Prostate gland (tissue), 2 donors: Measurements from ENCODE around the gene FAM124B.

Experiments
- POLR2A ChIP-seq: fragments of 450-650 bp; IDR thresholded peaks from one replicate; pipeline ENCODE4 v1.6.1; 2016; ENCODE audit warnings: antibody characterized with exemption, mild to moderate bottlenecking
- TF ChIP-seq, protein P1 (sequence below), 4 experiments: fragments of 200-600 bp in 2 of 4; fragments of 450-650 bp in 2 of 4; sonication (generic) in 2 of 4; IDR thresholded peaks; 1 replicate in 3 of 4; 2 replicates in 1 of 4; pipeline ENCODE4 v1.5.1; 2016 to 2019; ENCODE audit warnings: antibody characterized with exemption in 4 of 4, mild to moderate bottlenecking in 2 of 4, moderate library complexity in 2 of 4

DNA sequence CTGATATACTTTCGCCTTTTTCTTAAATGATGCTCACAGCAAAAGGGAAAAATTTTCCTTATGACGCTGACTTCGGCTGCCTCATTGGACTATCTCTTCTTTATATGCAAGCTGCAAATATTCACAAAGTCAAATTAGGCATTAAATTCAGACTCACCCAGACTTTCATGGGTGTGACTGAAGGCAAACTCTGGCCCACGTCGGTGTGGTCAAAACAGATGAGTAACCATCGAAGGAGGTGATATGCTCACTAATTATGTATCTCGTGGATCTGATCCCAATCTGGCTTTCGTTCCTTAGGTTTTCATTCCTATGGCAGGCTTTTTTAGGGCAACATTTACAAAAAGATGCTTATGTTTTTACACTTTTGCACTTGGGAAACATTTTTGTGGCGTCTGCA is 36.6 kb downstream of the FAM124B start:
- TF ChIP-seq, protein P1, sequence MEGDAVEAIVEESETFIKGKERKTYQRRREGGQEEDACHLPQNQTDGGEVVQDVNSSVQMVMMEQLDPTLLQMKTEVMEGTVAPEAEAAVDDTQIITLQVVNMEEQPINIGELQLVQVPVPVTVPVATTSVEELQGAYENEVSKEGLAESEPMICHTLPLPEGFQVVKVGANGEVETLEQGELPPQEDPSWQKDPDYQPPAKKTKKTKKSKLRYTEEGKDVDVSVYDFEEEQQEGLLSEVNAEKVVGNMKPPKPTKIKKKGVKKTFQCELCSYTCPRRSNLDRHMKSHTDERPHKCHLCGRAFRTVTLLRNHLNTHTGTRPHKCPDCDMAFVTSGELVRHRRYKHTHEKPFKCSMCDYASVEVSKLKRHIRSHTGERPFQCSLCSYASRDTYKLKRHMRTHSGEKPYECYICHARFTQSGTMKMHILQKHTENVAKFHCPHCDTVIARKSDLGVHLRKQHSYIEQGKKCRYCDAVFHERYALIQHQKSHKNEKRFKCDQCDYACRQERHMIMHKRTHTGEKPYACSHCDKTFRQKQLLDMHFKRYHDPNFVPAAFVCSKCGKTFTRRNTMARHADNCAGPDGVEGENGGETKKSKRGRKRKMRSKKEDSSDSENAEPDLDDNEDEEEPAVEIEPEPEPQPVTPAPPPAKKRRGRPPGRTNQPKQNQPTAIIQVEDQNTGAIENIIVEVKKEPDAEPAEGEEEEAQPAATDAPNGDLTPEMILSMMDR (IDR thresholded peaks at IDR 0.05) = no peak
- TF ChIP-seq POLR2A = no peak
